ENCODE results near the gene KLHL6. TPM values are rescaled to one million over a fixed set of nuclear protein-coding genes. Genes with fewer than 3 reads are reported as not detected.

KLHL6 gene
- total RNA-seq, 1 experiment from 2014 or later: 0.11 TPM

- no peak for TF ChIP-seq ZNF532 (CRISPR knock-in tag; IDR thresholded peaks at IDR 0.05; ENCODE audit: borderline replicate concordance)
- no peak for TF ChIP-seq ERG (CRISPR knock-in tag; IDR thresholded peaks at IDR 0.05)
- TF ChIP-seq FOXK1 (CRISPR knock-in tag; IDR thresholded peaks at IDR 0.05): no peak
- TF ChIP-seq TEAD1 (CRISPR knock-in tag; IDR thresholded peaks at IDR 0.05): no peak
- no peak for TF ChIP-seq KAT7 (CRISPR knock-in tag; IDR thresholded peaks at IDR 0.05; ENCODE audit: borderline replicate concordance)
- TF ChIP-seq ZNF263 (CRISPR knock-in tag; IDR thresholded peaks at IDR 0.05; ENCODE audit: low read depth): no peak
- no peak for TF ChIP-seq RELA (CRISPR knock-in tag; IDR thresholded peaks at IDR 0.05; ENCODE audit: borderline replicate concordance)
- no peak for TF ChIP-seq ZNF512 (CRISPR knock-in tag; IDR thresholded peaks at IDR 0.05; ENCODE audit: borderline replicate concordance)
- no peak for TF ChIP-seq SP1 (CRISPR knock-in tag; conservative IDR thresholded peaks at IDR 0.05)
- TF ChIP-seq ATF1 (CRISPR knock-in tag; IDR thresholded peaks at IDR 0.05): no peak
These were observed 108.7 kb downstream of the KLHL6 start (continued) for GRCh38 chr3:183446838-183447205.

DNA sequence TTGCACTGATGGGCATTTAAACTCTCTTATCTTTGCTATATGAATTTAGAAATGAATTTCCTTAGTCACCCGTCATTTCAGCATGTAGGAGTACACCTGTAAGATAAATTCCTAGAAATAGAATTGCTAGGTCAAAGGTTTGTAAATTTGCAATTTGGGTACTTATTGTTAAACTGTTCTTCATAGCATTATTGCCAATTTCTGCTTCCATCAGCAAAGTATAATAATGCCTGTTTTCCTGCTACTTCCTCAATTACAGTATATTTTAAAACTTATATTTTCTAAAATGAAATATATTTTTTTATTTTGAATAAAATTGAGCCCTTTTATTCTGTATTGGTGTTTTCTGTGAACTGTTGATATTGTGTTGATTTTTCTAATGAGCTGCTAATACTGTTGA, 110.8 kb downstream of the KLHL6 start:
- DNase-seq (ENCODE audit: low spot score): no peak
- Mint-ChIP-seq H3K36me3 (peaks cover 23% of the 10 kb centered on the region), H3K27me3 (ENCODE audit: low read depth) (no peaks in the 10 kb centered on the region), H3K27ac (no peak overlapping the region), H3K4me1 (peaks cover 27% of the 10 kb centered on the region), H3K9me3 (peaks cover 30% of the 10 kb centered on the region), H3K4me3 (no peak overlapping the region)
- ChIA-PET POLR2A (no interaction called here), CTCF (no interaction called here)
- no peak for ATAC-seq
- TF ChIP-seq ZSCAN18 (CRISPR knock-in tag; IDR thresholded peaks at IDR 0.05) (no peak), ZNF317 (CRISPR knock-in tag; IDR thresholded peaks at IDR 0.05; ENCODE audit: borderline replicate concordance, low read depth) (no peak), ZBTB43 (CRISPR knock-in tag; IDR thresholded peaks at IDR 0.05) (no peak), ZNF219 (CRISPR knock-in tag; IDR thresholded peaks at IDR 0.05; ENCODE audit: borderline replicate concordance) (no peak), NR2C2 (CRISPR knock-in tag; IDR thresholded peaks at IDR 0.05) (no peak), EMX1 (CRISPR knock-in tag; IDR thresholded peaks at IDR 0.05) (no peak), CDX4 (CRISPR knock-in tag; IDR thresholded peaks at IDR 0.05; ENCODE audit: borderline replicate concordance) (no peak), CREM (CRISPR knock-in tag; IDR thresholded peaks at IDR 0.05) (no peak), SOX15 (CRISPR knock-in tag; IDR thresholded peaks at IDR 0.05) (no peak), MLX (CRISPR knock-in tag; IDR thresholded peaks at IDR 0.05) (no peak), ATF6 (CRISPR knock-in tag; IDR thresholded peaks at IDR 0.05) (no peak), NR3C1 (CRISPR knock-in tag; conservative IDR thresholded peaks at IDR 0.05; ENCODE audit: low read depth) (no peak)
- TF ChIP-seq, protein P1, sequence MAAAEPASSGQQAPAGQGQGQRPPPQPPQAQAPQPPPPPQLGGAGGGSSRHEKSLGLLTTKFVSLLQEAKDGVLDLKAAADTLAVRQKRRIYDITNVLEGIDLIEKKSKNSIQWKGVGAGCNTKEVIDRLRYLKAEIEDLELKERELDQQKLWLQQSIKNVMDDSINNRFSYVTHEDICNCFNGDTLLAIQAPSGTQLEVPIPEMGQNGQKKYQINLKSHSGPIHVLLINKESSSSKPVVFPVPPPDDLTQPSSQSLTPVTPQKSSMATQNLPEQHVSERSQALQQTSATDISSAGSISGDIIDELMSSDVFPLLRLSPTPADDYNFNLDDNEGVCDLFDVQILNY (CRISPR knock-in tag; IDR thresholded peaks at IDR 0.05): no peak
